Stomach (tissue), 4 donors: ENCODE measurements around the gene C16orf89.
"Not testable (repeated sequence)": the region's sequence is repeated elsewhere in the genome, so short reads cannot be mapped to it uniquely, and the experiment has no call there.

ENCODE experiments used
- CTCF ChIP-seq, 7 experiments: fragments of 450-650 bp in 4 of 7; fragments of 200-600 bp in 3 of 7; sonication (generic) in 3 of 7; IDR thresholded peaks; one replicate each; pipeline ENCODE4 v1.5.1; 2016 to 2019; ENCODE audit warnings: antibody characterized with exemption in 7 of 7, control low read depth in 2 of 7, mild to moderate bottlenecking in 1 of 7
- EP300 ChIP-seq: sonication (generic); formaldehyde crosslinking; IDR thresholded peaks from one replicate; pipeline ENCODE4 v1.6.1; 2017; ENCODE audit warnings: antibody characterized with exemption
- POLR2A ChIP-seq, 4 donors: fragments of 450-650 bp; IDR thresholded peaks; one replicate each; pipeline ENCODE4 v1.6.1; 2016; ENCODE audit warnings: antibody characterized with exemption in 4 of 4, control low read depth in 2 of 4, mild to moderate bottlenecking in 1 of 4, moderate library complexity in 1 of 4

GRCh38 chr16:5088936-5089335, 23.2 kb upstream of the C16orf89 start:
- TF ChIP-seq CTCF (IDR thresholded peaks at IDR 0.05); EP300; POLR2A (IDR thresholded peaks at IDR 0.05): not testable (repeated sequence)
